ENCODE measurements around the gene INTS2.

DNA sequence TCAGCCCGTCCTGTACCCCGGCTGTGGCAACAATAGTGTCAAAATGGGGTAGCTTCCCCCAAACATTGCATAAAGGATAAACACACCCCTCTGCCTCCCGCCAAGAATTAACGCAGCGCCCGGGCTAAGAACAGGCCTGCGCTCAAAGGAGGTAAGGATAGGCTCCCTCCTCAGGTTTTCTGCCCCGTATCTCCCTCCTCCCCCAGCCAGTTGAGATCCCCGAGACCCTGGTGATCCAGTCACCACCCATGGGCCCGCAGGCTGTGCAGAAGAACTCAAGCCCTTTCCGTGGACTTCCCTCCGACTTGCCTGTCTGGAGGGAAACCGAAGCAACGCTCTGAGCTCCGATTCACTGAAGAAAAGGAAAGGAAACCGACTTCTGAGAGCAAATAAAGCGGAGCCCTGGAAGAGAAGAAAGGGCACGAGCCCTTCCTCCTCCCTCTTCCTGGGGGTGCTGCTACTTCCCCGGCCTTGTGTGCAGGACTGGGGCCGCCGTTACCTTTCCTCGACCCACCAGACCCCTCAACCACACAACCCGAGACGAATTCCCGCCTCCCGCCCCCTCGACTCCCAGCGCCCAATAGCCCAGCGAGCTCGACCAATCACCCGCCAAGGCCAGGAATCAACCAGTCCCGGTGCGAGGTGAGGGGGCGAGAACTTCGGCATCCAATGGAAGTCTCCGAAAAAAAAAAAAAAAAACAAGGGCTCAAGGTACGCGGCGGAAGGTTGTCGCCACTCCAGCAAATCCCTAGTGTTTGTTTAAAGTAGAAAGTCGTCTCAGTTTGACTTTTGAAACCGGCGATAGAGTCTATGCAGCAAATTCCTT lies 64.6 kb downstream of the INTS2 start, which contains the start of gene BRIP1:
- TF ChIP-seq, protein P1, sequence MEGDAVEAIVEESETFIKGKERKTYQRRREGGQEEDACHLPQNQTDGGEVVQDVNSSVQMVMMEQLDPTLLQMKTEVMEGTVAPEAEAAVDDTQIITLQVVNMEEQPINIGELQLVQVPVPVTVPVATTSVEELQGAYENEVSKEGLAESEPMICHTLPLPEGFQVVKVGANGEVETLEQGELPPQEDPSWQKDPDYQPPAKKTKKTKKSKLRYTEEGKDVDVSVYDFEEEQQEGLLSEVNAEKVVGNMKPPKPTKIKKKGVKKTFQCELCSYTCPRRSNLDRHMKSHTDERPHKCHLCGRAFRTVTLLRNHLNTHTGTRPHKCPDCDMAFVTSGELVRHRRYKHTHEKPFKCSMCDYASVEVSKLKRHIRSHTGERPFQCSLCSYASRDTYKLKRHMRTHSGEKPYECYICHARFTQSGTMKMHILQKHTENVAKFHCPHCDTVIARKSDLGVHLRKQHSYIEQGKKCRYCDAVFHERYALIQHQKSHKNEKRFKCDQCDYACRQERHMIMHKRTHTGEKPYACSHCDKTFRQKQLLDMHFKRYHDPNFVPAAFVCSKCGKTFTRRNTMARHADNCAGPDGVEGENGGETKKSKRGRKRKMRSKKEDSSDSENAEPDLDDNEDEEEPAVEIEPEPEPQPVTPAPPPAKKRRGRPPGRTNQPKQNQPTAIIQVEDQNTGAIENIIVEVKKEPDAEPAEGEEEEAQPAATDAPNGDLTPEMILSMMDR (IDR thresholded peaks at IDR 0.05; ENCODE audit: insufficient read depth, low read length, poor library complexity, severe bottlenecking), result no peak
- no peak for TF ChIP-seq EZH2phosphoT487 (conservative IDR thresholded peaks at IDR 0.05; ENCODE audit: low read length)
